IPS-15b (cell line): ENCODE data around the gene ROBO1.

Experiments used
- H3K27me3 ChIP-seq: one replicate; pipeline ENCODE4 v1.6.1; 2013; ENCODE audit warnings: low read length; ENCODE audit not compliant: control insufficient read depth, insufficient read depth
- H3K36me3 ChIP-seq: one replicate; pipeline ENCODE4 v1.6.1; 2013; ENCODE audit warnings: low read length; ENCODE audit not compliant: control insufficient read depth, insufficient read depth
- H3K4me1 ChIP-seq: one replicate; pipeline ENCODE4 v1.6.1; 2013; ENCODE audit warnings: mild to moderate bottlenecking, low read length; ENCODE audit not compliant: control insufficient read depth, insufficient read depth
- H3K4me3 ChIP-seq: one replicate; pipeline ENCODE4 v1.5.1; 2013; ENCODE audit warnings: low read depth, low read length
- H3K9ac ChIP-seq: one replicate; pipeline ENCODE4 v1.6.1; 2013; ENCODE audit warnings: low read depth, mild to moderate bottlenecking, low read length
- H3K9me3 ChIP-seq: one replicate; pipeline ENCODE4 v1.6.1; 2013; ENCODE audit warnings: mild to moderate bottlenecking, low read length; ENCODE audit not compliant: control insufficient read depth, insufficient read depth

The ROBO1 gene

GRCh38 chr3:79396595-79396994 is 371.2 kb downstream of the ROBO1 start:
- Histone ChIP-seq H3K9me3 (no peaks in the 10 kb centered on the region), H3K4me1 (no peaks in the 10 kb centered on the region), H3K27me3 (no peaks in the 10 kb centered on the region), H3K36me3 (no peaks in the 10 kb centered on the region), H3K4me3 (no peak overlapping the region), H3K9ac (no peak overlapping the region)

GRCh38 chr3:79392479-79392878 is 375.3 kb downstream of the ROBO1 start:
- no peaks in the 10 kb centered on the region for H3K36me3 ChIP-seq
- H3K9ac ChIP-seq: no peak overlapping the region
- H3K4me1 ChIP-seq: no peaks in the 10 kb centered on the region
- H3K27me3 ChIP-seq: no peaks in the 10 kb centered on the region
- no peak overlapping the region for H3K4me3 ChIP-seq
- no peaks in the 10 kb centered on the region for H3K9me3 ChIP-seq

- no peak overlapping the region for H3K9ac ChIP-seq
- no peaks in the 10 kb centered on the region for H3K36me3 ChIP-seq
- H3K9me3 ChIP-seq: no peaks in the 10 kb centered on the region
- H3K4me3 ChIP-seq: no peak overlapping the region
- H3K4me1 ChIP-seq: no peaks in the 10 kb centered on the region
- H3K27me3 ChIP-seq: no peaks in the 10 kb centered on the region
Measured at GRCh38 chr3:79390352-79390751, 377.4 kb downstream of the ROBO1 start.

GRCh38 chr3:79385211-79385610 is 382.6 kb downstream of the ROBO1 start:
- peaks cover 15% of the 10 kb centered on the region for H3K4me1 ChIP-seq
- no peaks in the 10 kb centered on the region for H3K27me3 ChIP-seq
- H3K4me3 ChIP-seq: no peak overlapping the region
- no peaks in the 10 kb centered on the region for H3K36me3 ChIP-seq
- H3K9ac ChIP-seq: no peak overlapping the region
- H3K9me3 ChIP-seq: no peaks in the 10 kb centered on the region

GRCh38 chr3:79383402-79384012 is 384.3 kb downstream of the ROBO1 start:
- Histone ChIP-seq H3K27me3 (no peaks in the 10 kb centered on the region), H3K9ac (no peak overlapping the region), H3K4me3 (no peak overlapping the region), H3K9me3 (no peaks in the 10 kb centered on the region), H3K4me1 (peaks cover 15% of the 10 kb centered on the region), H3K36me3 (no peaks in the 10 kb centered on the region)

- Histone ChIP-seq H3K27me3 (no peaks in the 10 kb centered on the region), H3K36me3 (no peaks in the 10 kb centered on the region), H3K9ac (no peak overlapping the region), H3K9me3 (no peaks in the 10 kb centered on the region), H3K4me1 (peaks cover 15% of the 10 kb centered on the region), H3K4me3 (no peak overlapping the region)
Measured at GRCh38 chr3:79380581-79380980, 387.2 kb downstream of the ROBO1 start.

- Histone ChIP-seq H3K4me3 (no peak overlapping the region), H3K36me3 (no peaks in the 10 kb centered on the region), H3K27me3 (no peaks in the 10 kb centered on the region), H3K4me1 (peaks cover 8% of the 10 kb centered on the region), H3K9ac (no peak overlapping the region), H3K9me3 (no peaks in the 10 kb centered on the region)
Measured at GRCh38 chr3:79378064-79378463, 389.7 kb downstream of the ROBO1 start.

- Histone ChIP-seq H3K9ac (no peak overlapping the region), H3K4me1 (peaks cover 8% of the 10 kb centered on the region)
Measured at GRCh38 chr3:79369306-79369705, 398.5 kb downstream of the ROBO1 start.

GRCh38 chr3:79368403-79368802 is 399.4 kb downstream of the ROBO1 start:
- H3K27me3 ChIP-seq: no peaks in the 10 kb centered on the region
- no peak overlapping the region for H3K9ac ChIP-seq
- H3K4me3 ChIP-seq: no peak overlapping the region
- peaks cover 8% of the 10 kb centered on the region for H3K4me1 ChIP-seq
- H3K9me3 ChIP-seq: no peaks in the 10 kb centered on the region
- H3K36me3 ChIP-seq: no peaks in the 10 kb centered on the region

More at GRCh38 chr3:79369306-79369705, 398.5 kb downstream of the ROBO1 start:
- H3K36me3 ChIP-seq: no peaks in the 10 kb centered on the region
- no peaks in the 10 kb centered on the region for H3K27me3 ChIP-seq
- H3K9me3 ChIP-seq: no peaks in the 10 kb centered on the region
- H3K4me3 ChIP-seq: no peak overlapping the region

GRCh38 chr3:79367803-79368202 is 400.0 kb downstream of the ROBO1 start:
- Histone ChIP-seq H3K27me3 (no peaks in the 10 kb centered on the region), H3K4me1 (peaks cover 8% of the 10 kb centered on the region), H3K9ac (no peak overlapping the region), H3K4me3 (no peak overlapping the region), H3K9me3 (no peaks in the 10 kb centered on the region), H3K36me3 (no peaks in the 10 kb centered on the region)

- Histone ChIP-seq H3K27me3 (no peaks in the 10 kb centered on the region), H3K9ac (no peak overlapping the region), H3K36me3 (no peaks in the 10 kb centered on the region), H3K4me1 (peaks cover 8% of the 10 kb centered on the region), H3K4me3 (no peak overlapping the region), H3K9me3 (no peaks in the 10 kb centered on the region)
Measured at GRCh38 chr3:79367066-79367465, 400.7 kb downstream of the ROBO1 start.

GRCh38 chr3:79366414-79366813 is 401.4 kb downstream of the ROBO1 start:
- H3K9ac ChIP-seq: no peak overlapping the region

More at GRCh38 chr3:79366414-79366813, 401.4 kb downstream of the ROBO1 start:
- H3K4me1 ChIP-seq: peaks cover 8% of the 10 kb centered on the region
- no peak overlapping the region for H3K4me3 ChIP-seq
- H3K27me3 ChIP-seq: no peaks in the 10 kb centered on the region
- no peaks in the 10 kb centered on the region for H3K9me3 ChIP-seq
- H3K36me3 ChIP-seq: no peaks in the 10 kb centered on the region
